HTERT RPE-1 (cell line): ENCODE data around the gene COMTD1.

Source experiments
- in situ Hi-C: fragments of 300-500 bp; cut with MboI; formaldehyde crosslinking; loops from 4 replicates; pipeline ENCODE4 v1.14.3; 2020; ENCODE audit warnings: low sequenced_read_pairs

The COMTD1 gene

DNA sequence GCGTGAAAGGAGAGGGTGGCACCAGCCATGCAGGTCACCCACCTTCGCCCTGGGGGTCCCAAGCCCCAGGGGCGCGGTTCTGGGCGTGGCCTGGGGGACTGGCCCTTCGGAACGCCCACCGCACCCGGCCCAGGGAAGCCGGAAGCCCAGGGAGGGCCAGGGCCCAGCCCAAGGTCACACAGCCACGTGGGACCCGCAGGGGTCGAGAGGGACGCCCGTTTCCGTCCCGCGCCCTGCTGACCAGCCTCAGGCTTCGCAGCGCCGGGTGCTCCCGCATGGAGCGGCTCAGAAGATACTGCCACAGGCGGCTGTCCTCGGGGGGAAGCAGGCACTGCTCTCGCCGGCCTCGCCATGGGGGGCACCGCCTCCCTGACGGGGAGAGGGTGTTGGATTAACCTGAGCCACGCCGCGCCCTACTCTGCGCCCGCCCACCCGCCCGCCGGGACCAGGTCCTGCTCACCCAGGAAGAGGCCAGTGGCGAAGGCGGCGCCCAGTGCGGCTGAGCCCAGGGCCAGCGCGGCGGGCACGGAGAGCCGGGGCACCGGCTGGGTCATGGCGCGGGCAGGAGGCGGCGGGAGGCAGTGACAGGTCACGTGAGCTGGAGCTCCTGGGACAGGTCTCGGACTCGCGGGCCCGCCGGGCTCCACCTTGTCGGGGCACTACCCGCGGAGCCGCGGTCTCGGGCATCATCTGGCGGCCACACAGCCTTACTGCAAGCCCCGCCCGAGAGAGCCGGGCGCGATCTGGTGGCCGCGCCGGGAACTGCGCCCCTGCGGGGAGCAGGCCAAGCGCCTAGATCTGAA is at the start of gene COMTD1:
TSS of gene COMTD1 (minus strand) at position 583 of the 803 bp plus-strand sequence. CDS start at position 554, 29 bp downstream.
- in situ Hi-C loops, result no loop called here

DNA sequence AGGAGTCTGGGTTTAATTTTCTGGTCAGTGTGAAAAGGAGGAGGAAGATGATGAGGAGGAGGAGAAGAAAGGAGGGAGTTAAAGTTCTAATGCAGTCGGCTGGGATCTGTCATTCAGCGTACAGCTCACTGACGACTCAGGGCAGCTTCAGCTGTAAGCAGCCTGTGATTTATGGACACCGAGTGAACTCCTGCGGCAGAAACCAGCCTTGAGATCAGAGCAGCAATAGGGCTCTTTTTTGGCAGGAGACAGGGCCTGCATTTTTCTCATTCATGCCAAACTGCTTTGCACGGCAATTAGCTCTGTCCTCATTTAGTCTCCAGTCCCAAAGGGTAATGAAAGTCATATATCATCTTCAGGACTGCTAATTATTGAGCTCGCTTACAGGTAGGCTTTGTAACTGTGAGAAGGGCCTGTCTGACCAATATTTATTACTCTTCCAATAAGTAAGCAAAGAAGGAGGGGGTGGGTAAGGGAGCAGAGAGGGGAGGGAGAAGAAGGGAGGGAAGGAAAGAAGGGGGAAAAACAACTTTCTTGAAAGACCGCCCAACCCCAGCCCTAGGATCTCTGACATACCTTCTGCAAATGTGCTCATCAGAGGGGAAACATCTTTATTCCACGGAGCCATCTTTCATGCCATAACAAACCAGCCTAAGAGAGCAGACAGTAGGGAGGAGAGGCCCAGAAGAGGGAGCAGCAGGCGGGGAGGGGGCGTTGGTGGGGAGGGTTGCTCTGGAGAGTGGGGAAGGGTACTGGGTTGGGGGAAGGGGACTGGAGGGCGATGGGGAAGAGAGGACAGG is 48.1 kb upstream of the COMTD1 start:
- in situ Hi-C loops, result no loop called here

DNA sequence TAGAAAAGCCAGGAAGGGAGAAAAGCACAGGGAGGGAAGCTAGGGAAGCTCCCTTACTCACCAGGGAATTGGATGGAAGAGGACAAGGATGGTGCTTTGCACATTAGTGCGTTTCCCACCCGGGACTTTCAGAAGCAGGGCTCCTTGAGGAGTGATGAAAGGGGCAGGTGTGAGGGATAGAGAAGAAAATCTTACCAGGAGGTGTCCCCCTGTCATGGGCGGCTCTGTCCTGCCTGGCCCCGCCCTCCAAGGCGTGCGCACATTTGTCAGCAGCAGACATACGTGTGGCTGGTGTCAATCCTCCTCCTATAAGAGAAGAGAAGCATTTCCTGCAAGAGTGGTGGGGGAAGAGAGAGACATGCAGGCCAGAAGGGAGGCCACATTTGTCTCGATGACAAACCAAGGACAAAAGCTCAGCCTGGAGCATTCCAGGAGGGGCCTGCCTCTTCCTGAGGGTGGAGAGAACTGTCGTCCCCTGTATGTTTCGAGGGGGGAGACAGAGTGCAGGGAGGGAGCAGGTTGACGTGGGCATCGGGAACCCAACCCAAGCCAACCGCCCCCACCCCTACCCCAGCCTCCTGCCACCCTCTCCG is 47.4 kb upstream of the COMTD1 start:
- in situ Hi-C loops, result no loop called here

DNA sequence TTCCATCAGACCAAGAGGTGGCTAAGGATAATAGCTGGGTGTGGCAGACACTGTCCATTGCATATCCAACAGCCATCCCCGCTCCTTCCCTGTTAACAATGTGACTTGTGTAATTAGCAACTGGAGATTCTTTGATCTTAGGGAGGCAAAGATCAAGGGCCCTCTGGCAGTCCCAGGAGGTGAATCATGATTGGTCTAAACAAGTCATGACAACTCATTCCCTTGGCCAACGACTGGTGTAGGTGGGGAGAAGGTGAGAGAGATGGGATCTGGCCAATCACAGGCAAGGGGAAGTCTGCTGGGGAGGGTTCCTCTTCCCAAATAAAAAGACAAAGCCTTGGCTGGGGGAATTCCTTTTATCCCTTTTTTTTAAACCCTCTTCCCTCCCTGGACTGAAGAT is 46.2 kb upstream of the COMTD1 start:
- in situ Hi-C loops, result no loop called here

DNA sequence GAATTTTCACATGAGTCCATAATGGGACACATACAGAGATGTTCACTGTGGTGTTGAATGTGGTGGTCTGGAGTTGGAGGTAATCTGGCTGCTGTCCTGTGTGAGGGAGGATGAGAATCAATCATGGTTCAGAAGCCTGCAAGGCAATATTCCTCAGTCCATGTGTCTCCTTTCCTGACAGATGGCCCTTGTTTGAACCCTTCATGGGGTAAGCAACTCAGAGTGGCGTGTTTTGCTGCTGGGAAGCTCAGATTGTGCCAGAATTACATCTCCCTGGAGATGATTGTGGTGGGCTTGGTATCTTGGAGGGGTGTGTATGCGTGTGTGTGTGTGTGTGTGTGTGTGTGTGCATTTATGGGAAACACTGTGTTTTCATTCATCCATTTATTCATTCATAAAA is 44.5 kb upstream of the COMTD1 start:
- in situ Hi-C loops, result no loop called here

DNA sequence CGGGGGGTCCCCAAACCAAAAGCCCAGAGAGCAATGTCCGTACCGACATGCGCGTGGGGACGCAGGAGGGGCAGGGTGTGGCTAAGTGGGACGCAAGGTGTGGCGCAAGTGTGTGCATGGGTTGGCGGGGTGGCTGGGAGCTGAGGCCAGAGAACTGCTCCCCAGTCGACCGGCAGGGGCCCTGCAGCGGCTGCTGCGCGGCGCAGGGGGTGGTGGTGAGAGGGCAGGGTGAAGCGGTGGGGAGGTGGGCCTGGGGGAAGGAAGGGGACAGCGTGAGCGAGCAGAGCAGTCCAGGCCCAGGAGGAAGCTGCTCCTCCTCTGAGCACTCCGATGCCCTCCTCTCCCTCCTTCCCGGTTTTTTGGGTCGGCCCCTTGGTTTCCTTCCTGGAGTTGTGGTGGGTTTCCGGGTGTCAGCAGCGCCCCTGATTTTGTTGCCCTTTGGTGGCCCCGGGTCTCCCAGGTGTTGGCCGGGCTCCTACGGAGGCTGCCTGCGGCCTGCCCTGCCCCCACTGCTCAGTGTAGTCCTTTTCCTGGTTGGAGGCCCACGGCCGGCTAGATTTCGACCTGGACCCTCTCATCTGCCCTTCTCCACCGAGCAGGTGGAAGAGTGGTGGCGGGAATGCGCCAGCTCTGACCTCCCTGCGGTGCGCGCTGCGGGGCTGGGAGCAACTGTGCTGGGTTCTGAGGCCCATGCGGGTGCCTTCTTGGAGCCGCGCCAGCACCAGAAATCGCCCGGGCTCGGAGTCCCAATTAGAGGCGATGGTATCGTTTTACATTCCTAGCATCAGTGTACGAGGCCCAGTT is 40.5 kb upstream of the COMTD1 start:
- in situ Hi-C loops, result no loop called here

DNA sequence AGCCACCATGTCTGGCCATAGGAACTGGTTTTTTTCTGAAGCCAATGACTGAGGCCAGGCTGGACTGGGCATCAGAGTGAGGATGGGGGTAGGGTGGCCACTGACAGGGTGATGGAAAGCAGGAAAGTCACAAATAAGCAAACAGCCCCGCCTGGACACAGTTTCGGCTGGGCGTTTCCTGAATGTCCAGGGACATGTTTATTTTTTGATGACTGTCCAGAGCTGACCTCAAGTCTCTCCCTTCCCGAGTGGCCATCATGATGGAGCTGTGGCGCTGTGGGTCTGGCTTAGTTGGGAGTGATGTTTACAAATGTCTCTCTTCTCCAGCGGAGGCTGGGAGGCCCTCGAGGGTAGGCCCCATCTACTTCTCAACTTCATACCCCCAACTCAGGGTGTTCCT is 37.1 kb upstream of the COMTD1 start:
- in situ Hi-C loops, result no loop called here

DNA sequence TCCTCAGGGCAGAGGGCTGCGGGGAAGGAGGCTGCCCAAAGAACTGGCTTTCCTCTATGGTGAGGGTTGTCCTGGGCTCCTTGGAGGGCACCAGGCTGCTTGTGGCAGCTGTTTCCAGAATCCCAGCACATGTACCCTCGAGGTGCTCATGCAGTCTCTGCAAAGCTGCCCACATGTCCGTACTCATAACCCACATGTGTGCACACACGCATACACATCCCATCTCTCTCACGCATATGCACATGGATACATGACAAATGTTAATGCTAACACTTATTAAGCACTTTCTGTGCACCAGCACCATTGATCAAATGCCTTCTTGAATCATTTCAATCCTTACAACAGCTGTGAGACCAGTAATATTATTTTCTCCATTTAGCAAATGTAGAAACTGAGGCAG is 36.3 kb upstream of the COMTD1 start:
- in situ Hi-C loops, result no loop called here

DNA sequence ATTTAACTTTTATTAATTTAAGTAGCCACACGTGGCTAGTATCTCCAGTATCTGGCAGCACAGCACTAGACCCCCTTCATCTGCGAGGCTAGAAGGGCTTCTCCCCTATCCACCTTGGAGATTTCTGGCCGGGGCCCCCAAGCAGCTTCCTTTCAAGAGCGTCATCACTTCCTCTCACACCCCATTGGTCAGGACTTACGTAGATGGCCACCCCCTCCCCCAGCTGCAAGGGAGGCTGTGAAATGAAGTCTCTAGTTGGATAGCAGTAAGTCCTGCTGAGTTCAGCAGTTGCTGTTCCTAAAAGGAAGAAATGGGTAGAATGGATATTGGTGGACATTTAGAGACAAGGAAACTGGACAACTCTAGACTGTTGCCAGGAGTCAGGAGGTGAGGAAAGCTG is 33.8 kb upstream of the COMTD1 start:
- in situ Hi-C loops, result no loop called here

DNA sequence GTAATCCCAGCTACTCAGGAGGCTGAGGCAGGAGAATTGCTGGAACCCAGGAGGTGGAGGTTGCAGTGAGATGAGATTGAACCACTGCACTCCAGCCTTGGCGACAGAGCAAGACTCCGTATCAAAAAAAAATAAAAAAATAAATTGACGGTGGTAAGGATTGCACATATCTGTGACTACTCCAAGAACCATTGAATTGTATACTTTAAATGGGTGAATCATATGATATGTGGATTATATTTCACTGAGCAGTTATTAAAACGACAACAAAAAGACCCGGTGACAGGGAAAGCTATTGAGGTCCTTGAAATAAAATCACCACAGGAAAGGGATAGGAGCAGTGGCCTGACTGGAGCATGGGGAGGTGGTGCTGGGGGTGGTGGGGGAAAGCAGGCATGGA is 31.2 kb upstream of the COMTD1 start:
- in situ Hi-C loops, result no loop called here

DNA sequence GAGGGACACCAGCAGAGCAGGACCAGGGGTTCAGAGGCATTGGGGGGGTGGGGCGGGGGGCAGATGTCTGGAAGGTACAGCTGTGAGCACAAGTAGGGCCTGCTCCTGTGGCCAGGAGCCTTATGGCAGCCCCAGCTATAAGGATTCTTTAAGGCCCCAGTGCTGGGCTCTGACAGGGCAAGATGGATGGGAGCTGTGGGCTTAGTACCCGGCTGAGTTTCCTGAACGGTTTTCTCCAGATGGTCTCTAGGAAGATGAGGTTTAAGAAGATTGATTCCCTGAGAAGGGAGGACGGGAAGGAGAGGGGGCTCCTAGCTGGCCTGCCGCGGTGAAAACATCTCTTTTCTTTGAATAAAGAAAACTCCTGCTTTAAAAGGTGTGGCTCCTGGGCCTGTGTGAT is 30.1 kb upstream of the COMTD1 start:
- in situ Hi-C loops, result no loop called here

DNA sequence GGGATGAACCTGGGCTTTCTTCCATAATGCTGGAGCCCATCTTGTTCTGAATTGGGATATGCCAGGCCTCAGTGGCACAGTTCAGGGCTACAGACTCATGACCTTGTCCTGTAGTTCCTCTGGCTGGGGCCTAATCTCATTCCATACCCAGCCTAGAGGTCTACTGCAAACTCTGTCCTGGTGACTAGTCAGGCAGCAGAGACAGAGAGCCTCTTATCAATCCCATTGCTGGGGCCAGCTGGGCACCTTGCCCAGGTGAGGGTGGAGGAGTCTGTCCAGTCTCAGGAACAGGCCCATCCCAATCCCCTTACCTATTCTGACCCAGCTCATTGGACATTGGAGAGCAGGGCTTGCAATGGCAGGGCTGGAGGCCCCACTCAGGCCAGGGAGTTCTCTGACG is 28.0 kb upstream of the COMTD1 start:
- in situ Hi-C loops, result no loop called here

DNA sequence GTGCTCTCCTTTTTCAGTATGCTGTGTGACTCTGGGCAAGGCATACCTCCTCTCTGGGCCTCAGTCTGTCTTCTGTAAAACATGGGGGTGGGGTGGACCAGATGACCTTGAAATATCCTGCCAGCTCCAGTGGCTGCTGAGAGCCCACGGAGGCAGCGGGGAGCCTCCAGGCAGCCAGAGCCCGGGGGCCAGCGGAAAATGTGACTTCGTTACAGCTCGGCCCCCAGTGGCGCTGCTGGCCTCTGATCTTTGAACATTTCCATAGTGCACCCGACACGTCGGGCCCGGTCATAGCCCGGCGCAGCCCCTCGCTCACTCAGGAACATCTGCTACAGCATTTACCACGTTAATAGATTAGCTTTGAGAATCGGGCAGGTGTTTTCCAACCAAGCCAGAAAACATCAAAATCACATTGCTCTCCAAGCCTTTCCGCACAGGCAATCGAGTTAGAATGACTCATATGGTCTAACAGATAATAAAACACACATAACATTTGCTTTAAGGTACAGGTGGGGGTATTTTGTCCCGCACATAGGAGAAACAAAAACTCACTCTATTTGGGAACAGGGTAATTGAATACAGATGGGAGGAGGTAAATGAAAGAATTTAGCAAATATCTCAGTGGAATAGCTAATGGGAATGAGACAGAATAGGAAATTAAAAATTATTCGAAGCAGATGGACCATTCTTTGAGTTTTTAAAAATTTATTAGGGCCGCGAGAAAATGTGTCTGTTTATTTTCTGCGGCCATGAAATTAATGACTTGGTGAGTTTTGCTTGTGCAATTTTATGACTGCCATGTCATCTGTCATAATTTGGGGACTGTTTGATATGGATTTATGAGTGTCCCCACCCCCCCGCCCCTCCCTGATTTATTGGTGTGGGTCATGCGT is 26.3 kb upstream of the COMTD1 start:
- in situ Hi-C loops, result no loop called here

DNA sequence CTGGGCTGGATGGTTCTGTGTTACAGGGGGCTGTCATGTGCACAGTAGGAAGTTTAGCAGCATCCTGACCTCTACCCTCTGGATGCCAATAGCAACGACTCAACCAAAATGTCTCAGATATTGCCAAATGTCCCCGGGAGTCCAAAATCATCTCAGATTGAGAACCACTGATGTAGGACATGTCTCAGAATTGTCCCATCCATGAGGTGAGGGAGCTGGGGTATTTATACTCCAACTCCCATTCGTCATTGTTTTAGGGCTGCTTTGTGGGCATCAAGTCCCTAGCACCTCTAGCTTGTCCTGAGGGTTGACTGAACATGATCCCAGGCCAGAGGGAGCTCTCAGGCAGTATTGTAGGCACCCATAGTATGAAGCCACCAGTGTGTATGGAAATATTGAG is 25.2 kb upstream of the COMTD1 start:
- in situ Hi-C loops, result no loop called here

DNA sequence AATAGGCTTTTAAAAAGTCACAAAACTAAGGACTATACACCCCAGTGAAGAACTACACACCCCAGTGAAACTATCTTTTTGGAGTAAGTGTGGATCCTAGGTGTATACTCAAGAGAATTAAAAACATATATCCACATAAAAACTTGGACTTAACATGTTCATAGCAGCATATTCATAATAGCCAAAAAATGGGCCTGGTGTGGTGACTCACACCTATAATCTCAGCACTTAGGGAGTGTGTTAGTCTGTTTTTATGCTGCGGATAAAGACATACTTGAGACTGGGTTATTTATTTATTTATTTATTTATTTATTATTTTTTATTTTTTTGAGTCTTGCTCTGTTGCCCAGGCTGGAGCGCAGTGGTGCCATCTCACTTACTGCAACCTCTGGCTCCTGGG is 19.0 kb upstream of the COMTD1 start:
- in situ Hi-C loops, result no loop called here

DNA sequence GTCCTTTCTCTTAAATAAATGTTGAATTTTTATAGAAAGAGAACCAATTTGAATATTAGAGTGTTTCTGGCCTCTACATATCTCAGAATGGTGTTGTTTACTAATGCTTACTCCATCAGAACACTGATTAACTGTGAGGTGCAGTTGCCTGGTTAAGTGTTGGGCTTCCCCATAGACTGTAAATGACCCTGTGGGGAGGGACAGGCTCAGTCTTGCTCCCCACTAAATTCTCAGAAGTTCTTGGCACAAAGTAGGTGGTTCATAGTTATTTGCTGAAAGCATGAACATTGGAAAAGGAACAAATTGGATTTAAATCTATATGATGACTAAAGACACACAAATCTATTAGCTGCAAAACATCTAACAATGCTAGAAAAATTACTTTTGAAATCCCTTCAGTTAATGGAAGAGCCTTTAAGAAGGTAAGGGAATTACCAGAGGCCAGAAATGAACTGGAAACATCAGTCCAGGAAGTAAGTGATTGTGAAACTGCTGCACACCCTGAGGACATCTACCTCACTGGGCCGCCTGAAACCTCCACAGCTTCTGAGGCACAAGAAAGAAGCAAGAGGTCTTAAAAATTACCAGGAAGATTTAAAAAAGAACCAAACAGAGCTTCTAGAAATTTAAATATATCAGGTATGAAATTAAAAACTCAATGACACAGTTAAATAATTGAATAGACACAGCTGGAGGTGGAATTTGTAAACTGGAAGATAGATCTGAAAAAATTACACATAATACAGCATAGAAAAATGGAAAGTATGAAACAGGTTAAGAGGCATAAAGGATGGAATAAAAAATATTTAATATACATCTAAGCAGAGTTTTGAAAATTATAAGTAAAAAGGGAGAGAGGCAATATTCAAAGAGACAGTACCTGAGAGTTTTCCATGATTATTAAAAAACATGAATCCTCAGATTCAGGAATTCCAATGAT is 17.8 kb upstream of the COMTD1 start:
- in situ Hi-C loops, result no loop called here

DNA sequence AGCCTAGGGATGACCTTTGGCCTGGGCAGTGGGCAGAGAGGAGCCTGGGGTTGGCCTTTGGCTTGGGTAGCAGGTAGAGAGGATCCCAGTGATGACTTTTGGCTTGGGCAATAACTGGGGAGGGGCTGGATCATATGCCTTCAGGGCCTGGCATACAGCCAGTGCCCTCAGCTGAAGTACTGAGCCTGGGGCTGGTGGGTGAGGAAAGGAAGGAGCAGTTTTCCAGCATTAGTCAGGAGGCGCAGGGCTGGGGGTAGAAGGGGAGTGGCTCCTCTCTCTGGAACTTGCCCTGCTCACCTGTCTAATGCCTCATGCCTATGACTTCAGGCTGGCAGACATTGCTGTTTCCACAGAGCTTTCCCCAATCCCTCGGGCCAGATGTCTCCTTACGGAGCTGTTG is 15.2 kb upstream of the COMTD1 start:
- in situ Hi-C loops, result no loop called here

DNA sequence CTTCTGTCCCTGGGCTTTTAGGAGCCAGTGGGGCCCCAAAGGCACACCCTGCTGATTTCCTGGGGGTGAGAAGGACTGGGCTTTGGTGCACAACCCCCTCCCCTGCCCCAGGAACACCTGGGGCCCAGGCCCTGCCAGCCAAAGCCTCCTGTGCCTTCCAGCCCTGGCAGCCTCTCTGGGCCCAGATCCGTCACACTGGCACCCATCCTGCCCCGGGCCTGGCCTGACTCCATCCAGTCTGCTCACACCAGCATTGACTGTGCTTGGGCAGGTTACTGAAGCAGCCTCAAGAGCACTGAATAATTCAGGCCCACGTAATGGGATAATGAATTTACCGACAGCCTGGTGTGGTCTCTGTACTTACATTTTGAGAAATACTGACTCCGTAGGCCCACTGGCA is 12.0 kb upstream of the COMTD1 start:
- in situ Hi-C loops, result no loop called here

DNA sequence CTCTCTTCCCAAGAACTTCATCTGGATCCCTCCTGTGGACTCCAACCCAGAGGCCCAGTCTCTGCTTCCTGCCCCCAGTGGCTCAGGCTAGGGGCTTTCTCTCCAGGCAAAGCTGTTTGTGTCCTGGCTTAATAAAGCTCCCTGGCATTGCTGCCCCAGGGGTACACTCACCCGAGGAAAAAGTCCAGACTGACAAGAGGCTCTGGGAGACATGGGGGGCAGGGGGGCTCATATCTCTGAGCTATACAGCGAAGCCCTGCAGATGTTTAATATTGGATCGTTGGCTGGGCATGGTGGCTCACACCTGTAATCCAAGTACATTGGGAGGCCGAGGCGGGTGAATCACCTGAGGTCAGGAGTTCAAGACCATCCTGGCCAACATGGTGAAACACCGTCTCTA is 10.7 kb upstream of the COMTD1 start:
- in situ Hi-C loops, result no loop called here
